GM21367 (cell line): Measurements from ENCODE around the gene BAG1.

Experiments used
- ATAC-seq: cut with Tn5 transposase; IDR thresholded peaks from one replicate; pipeline ENCODE4 v1.9.1; 2021; ENCODE audit not compliant: unreplicated experiment

The BAG1 gene

DNA sequence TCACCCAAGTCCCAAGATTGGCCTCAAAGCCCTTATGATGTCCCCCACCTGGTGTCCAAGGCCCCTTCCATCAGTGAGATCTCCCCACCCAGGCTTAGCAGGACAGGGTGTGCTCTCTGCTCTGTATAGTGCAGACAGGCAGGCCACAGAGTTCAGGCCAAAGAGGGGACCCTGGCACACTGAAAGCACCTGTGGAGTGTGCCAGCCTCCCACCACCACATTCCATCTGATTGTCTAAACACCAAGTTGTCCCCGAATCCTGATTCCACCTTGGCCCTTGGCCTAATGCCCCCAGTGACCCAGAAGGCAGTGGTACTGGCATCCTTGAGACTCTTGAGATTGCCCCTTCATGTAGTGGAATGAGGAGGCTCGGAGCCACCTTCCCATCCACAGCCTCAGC lies 19.2 kb downstream of the BAG1 start:
- ATAC-seq = no peak

DNA sequence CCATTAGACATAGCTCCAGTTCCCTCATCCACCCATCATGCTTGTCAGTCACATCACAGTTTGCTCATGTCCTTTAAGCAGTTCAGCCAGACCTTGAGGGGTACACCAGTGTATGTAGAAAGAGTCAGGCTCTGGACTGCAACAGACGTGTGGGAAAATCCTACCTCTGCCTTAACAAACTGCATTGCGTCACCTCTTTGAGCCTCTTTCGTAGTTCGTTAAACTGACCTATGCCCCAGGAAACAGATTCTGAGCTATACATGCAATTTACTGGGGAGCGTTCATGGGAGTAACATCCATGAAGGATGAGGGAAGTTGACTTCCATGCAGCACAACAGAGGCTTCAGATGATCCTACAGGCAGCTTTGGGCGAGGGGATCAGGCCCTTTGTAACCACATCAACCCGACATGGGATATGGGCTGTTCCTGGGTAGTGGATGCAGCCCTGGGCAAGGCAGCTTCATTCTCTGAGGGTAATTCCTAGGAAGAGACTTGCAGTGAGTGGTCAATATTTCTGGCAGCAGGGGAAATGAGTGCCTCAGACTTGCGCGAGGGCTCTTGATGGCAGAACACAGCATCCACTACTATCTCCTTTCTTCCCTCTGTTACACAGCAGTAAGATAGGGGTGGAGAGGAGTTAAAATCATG lies 20.2 kb downstream of the BAG1 start:
- ATAC-seq = no peak

- no peak for ATAC-seq
Observed at GRCh38 chr9:33242609-33243134, 21.8 kb downstream of the BAG1 start.

GRCh38 chr9:33241298-33241697 lies 23.2 kb downstream of the BAG1 start:
- ATAC-seq = no peak

DNA sequence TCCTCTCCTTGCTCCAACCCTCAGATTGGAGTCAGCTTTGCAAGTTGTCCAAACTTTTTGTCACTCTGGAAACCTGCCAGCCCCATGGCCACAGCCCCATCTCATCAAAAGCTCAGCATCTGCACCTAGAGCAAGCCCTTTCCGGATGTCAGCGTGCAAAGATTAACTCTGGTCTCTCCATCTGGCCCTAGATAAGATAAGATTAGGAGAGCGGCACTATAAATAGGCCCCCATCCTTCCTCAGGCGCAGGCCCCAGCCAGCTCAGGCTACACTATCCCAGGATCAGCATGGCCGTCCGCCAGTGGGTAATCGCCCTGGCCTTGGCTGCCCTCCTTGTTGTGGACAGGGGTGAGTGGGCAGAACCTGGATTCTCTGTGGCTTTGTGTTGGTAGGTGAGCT lies 24.6 kb downstream of the BAG1 start, which contains the start of gene SPINK4:
Gene SPINK4 (plus strand): TSS at position 247 of the 400 bp plus-strand sequence. CDS start 42 bp downstream, at position 289.
- ATAC-seq = no peak

DNA sequence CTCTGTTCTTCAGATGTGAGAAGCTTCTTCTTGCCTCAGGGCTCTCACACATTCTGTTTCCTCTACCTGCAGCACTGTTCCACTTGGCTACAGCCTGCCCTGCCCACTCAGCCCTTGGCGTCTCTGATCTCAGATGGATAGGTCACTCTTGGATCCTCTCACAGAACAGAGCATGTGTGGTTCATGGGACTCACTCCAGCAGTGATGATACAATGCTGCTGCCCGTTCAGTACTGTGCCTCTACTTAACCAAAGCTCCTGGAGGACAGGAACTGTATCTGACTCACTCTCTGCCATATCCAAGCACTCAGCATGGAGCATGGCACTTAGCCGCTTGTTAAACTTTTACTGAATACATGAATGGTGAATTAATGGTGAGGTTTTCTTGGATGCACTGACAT lies 27.9 kb downstream of the BAG1 start:
- ATAC-seq = no peak

- ATAC-seq = no peak
Observed at GRCh38 chr9:33234511-33235467, 29.7 kb downstream of the BAG1 start.

DNA sequence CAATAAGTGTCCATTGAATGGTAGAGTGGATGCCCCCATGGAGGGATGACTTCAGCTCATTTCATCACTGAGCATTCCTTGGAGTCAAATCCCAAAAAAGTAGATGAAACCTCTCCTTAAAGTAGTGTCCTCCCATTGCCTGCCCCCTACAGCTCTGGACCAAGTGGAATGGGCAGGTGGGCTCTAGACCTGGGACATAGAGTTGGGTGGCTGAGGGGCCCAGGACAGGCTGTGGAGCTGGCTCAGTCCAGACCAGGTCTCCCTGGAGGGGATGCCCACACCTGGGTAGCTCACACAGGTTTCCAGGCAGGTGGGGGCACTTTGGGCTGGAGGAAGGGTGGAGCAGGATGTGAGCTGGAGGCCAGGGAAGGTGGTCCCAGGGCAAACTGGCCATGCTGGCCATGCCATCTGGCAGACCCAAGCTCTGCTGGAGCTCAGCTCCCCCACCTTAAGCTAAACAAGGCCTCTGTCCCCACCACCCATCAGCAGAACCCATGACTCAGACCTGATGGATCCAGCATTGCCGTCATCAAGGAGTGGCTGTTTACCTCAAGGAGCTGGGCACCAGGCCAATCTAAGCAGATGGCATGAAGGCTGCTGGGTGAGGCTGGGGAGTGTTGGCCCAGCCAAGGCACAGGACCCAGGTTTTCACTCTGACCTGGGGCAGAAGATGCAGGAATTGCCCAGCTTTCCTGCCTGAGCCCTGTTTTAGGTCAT lies 30.7 kb downstream of the BAG1 start:
- ATAC-seq = no peak

DNA sequence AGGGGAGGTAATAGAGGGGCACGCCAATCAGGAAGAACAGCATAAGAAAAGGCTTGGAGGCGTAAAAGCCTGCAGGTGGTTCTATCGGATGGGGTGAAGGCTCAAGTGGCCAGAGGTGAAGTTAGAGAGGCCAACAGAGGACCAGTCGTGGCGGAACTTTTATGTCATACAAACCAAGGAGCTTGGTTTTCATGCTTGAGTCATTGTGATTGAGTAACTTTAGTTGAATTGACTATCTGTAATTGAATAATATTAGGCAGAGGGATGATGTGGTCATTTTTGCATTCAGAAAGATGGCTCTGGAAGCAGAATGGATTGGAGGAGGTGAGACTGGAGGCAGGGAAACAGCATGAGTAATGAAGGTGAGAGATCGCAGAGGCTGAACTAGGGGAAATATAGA lies 31.7 kb downstream of the BAG1 start:
- no peak for ATAC-seq

DNA sequence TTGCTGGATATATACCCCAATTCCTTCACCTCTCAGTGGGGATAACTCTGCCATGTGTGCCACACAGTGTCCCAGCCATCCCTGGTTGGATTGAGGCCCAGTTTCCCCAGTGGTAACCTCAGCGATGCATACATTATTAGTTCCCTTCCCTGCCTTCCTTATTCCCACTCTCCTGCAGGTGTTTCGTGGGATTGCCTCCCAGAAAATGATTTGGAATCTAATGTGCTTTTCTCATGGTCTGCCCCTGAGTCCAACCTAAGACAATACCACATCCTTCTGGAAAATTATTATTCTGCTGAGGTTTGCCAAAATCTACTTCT lies 32.9 kb downstream of the BAG1 start:
- ATAC-seq = no peak

GRCh38 chr9:33230756-33231622 lies 33.5 kb downstream of the BAG1 start:
- ATAC-seq = no peak

DNA sequence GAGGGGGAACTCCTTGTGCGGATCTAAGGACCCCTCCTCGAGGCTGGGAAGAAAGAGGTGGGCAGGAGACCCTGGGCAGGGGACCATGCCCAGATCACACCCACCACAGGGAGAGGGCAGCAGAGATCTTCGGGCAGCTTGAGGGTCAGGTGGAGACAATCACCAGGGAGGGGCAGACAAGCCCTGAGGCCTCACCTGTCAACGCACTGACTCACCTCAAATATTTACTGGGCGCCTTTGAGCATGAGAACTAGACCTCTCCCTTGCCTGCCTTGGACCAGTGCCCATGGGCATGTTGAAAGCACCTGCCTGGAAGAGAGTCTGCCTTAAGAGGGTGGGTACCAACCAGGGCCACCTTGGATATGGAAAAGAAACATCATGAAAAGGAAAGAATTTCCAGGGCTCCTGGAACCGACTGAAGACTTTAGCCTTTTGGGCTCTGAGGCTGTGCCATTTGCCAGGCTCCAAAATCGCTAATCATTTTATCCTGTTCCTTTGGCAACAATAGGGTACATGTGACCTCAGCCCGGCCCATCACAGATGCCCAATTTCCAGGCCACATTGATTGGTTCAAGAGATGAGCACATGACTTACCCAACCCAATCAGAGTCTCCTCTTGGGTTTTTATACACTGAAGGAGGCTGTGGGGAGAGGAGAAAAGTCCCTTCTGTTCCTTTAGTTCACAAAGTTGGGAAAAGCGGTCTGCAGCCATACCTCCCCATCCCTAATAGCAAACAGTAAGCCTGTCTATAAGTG lies 35.0 kb downstream of the BAG1 start:
- ATAC-seq = no peak

- ATAC-seq = no peak
Observed at GRCh38 chr9:33228606-33229005, 35.9 kb downstream of the BAG1 start.

- ATAC-seq = no peak
Observed at GRCh38 chr9:33227741-33228140, 36.8 kb downstream of the BAG1 start.

DNA sequence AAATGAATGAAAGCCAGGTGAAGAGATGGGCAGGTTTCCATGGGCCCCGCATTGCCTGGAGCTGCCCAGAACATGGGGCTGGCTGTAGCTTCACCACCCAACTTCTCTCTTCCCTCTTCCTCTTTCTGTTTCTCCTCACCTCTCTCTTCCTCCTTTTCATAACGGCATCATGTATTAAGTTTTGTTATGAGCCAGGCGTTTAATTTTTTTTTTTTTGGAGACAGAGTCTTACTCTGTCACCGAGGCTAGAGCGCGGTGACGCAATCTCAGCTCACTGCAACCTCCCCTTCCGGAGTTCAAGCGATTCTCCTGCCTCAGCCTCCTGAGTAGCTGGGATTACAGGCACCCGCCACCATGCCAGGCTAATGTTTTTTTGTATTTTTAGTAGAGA lies 37.5 kb downstream of the BAG1 start:
- peak; percentile 55 for ATAC-seq

DNA sequence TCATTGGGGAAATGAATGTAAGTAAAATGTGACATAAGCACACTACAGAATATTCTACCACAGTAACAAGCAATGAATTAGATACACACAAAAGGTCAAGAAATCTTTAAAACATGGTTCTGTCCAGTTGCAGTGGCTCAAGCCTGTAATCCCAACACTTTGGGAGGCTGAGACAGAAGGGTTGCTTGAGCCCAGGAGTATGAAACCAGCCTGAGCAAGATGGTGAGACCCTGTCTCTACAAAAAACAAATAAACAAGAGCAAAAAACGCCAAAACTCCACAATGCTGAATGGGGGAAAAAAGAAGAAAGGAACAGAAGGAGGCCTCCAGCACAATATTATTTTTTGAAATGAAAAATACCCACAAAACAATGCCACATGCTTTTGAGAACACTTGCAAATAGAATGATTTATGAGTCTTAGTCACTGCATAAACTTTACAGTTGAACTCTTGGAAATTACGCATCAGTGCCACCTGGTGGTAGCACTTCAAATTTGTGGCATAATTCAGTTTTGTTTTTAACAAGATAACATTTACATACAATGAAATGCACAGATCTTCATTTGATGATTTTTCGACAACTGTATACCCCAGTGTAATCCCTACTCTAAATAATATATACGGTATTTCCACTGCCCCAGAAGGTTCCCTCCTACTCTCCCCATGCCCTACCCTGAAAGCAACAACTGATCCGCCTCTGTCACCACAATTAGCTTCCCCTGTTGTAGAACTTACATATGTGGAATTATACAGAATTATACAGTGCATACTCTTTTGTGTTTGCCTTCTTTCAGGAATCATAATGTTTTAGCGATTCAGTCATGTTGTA lies 39.0 kb downstream of the BAG1 start:
- no peak for ATAC-seq

DNA sequence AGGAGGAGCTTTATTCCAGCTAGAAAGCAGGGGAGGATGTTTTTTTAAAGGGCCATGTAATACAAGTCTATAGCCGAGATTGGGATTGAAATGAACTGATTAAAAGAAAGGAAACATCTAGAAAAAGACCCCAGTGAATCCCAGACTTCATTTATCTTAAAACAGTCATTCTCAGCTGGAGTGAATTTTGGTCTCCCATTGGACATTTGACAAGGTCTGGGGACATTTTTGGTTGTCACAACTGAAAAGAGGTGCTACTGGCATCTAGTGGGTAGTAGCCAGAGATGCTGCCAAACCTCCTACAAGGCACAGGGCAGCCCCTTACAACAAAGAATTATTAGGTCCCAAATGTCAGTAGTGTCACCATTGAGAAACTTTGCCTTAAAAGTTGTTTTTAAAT lies 40.8 kb downstream of the BAG1 start:
- ATAC-seq = no peak

GRCh38 chr9:33222031-33222430 lies 42.5 kb downstream of the BAG1 start:
- ATAC-seq = no peak

DNA sequence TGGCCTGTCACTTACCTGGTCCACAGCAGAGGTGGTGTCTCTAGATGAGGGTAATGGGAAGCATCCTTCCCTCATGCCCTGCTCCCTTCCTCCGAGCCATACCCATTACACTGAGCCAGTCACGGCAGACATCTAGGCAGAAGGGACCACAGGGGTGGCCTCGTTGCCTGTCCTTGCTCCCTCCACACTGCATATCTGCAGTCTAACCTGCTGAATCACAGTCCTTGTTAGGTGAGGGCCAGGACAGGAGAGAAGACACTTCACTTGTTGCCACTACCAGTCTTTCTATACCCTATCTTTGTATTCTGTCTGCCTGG lies 43.0 kb downstream of the BAG1 start:
- ATAC-seq = no peak
